OCI-LY3 (cell line): Measurements from ENCODE around the gene MYL3.

Experiments
- EZH2phosphoT487 ChIP-seq: fragments of 200-600 bp; shearing (Covaris generic); IDR thresholded peaks from 2 replicates; pipeline ENCODE4 v1.6.1; 2018; ENCODE audit warnings: antibody characterized with exemption, mixed run types, low read depth
- TF ChIP-seq, protein P1 (sequence below): fragments of 200-600, 300-600 bp; sonication (generic); IDR thresholded peaks from 2 replicates; pipeline ENCODE4 v1.5.1; 2014; ENCODE audit warnings: antibody characterized with exemption, low read length, low read depth

- TF ChIP-seq, protein P1, sequence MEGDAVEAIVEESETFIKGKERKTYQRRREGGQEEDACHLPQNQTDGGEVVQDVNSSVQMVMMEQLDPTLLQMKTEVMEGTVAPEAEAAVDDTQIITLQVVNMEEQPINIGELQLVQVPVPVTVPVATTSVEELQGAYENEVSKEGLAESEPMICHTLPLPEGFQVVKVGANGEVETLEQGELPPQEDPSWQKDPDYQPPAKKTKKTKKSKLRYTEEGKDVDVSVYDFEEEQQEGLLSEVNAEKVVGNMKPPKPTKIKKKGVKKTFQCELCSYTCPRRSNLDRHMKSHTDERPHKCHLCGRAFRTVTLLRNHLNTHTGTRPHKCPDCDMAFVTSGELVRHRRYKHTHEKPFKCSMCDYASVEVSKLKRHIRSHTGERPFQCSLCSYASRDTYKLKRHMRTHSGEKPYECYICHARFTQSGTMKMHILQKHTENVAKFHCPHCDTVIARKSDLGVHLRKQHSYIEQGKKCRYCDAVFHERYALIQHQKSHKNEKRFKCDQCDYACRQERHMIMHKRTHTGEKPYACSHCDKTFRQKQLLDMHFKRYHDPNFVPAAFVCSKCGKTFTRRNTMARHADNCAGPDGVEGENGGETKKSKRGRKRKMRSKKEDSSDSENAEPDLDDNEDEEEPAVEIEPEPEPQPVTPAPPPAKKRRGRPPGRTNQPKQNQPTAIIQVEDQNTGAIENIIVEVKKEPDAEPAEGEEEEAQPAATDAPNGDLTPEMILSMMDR, result no peak
- no peak for TF ChIP-seq EZH2phosphoT487
Observed at GRCh38 chr3:46862369-46863025, 747 bp downstream of the MYL3 start.
